HG03439 (cell line): ENCODE results near the gene TTC23L.
A peak's percentile ranks its signal among the peaks of the same experiment; 100 is the strongest.
"Not testable (repeated sequence)": the region's sequence is repeated elsewhere in the genome, so short reads cannot be mapped to it uniquely, and the experiment has no call there.

Experiments used
- ATAC-seq: cut with Tn5 transposase; IDR thresholded peaks from one replicate; pipeline ENCODE4 v1.9.1; 2021; ENCODE audit warnings: mild to moderate bottlenecking, moderate library complexity; ENCODE audit not compliant: unreplicated experiment

Gene TTC23L

GRCh38 chr5:34838785-34839714, at the start of gene TTC23L:
TSS of gene TTC23L (plus strand) at chr5:34839164. CDS start at chr5:34840672, 1,508 bp downstream.
- peak; percentile 99 for ATAC-seq

- no peak for ATAC-seq
Measured at GRCh38 chr5:34789639-34790038, 49.3 kb upstream of the TTC23L start.

GRCh38 chr5:34790069-34790468, 48.9 kb upstream of the TTC23L start:
- ATAC-seq: no peak

GRCh38 chr5:34791761-34792244, 47.2 kb upstream of the TTC23L start:
- no peak for ATAC-seq

GRCh38 chr5:34802834-34803563, 36.0 kb upstream of the TTC23L start:
- no peak for ATAC-seq

- no peak for ATAC-seq
Measured at GRCh38 chr5:34803974-34804732, 34.8 kb upstream of the TTC23L start.

- no peak for ATAC-seq
Measured at GRCh38 chr5:34804913-34805312, 34.1 kb upstream of the TTC23L start.

GRCh38 chr5:34806532-34806931, 32.4 kb upstream of the TTC23L start:
- ATAC-seq: no peak

- no peak for ATAC-seq
Measured at GRCh38 chr5:34811706-34812105, 27.3 kb upstream of the TTC23L start.

- ATAC-seq: no peak
Measured at GRCh38 chr5:34813509-34813908, 25.5 kb upstream of the TTC23L start.

- no peak for ATAC-seq
Measured at GRCh38 chr5:34817558-34818351, 21.2 kb upstream of the TTC23L start.

GRCh38 chr5:34818717-34819116, 20.2 kb upstream of the TTC23L start:
- no peak for ATAC-seq

- ATAC-seq: no peak
Measured at GRCh38 chr5:34820593-34820992, 18.4 kb upstream of the TTC23L start.

GRCh38 chr5:34822956-34823715, 15.8 kb upstream of the TTC23L start:
- no peak for ATAC-seq

- no peak for ATAC-seq
Measured at GRCh38 chr5:34826347-34826746, 12.6 kb upstream of the TTC23L start.

- no peak for ATAC-seq
Measured at GRCh38 chr5:34827588-34828506, 11.1 kb upstream of the TTC23L start.

GRCh38 chr5:34830827-34831226, 8.1 kb upstream of the TTC23L start:
- ATAC-seq: not testable (repeated sequence)

GRCh38 chr5:34831303-34831702, 7.7 kb upstream of the TTC23L start:
- ATAC-seq: no peak
